GM19463 (cell line): ENCODE results near the gene SIPA1L3.

Source experiments
- ATAC-seq: cut with Tn5 transposase; IDR thresholded peaks from one replicate; pipeline ENCODE4 v1.9.1; 2021; ENCODE audit warnings: mild to moderate bottlenecking, moderate library complexity; ENCODE audit not compliant: unreplicated experiment

Gene SIPA1L3

DNA sequence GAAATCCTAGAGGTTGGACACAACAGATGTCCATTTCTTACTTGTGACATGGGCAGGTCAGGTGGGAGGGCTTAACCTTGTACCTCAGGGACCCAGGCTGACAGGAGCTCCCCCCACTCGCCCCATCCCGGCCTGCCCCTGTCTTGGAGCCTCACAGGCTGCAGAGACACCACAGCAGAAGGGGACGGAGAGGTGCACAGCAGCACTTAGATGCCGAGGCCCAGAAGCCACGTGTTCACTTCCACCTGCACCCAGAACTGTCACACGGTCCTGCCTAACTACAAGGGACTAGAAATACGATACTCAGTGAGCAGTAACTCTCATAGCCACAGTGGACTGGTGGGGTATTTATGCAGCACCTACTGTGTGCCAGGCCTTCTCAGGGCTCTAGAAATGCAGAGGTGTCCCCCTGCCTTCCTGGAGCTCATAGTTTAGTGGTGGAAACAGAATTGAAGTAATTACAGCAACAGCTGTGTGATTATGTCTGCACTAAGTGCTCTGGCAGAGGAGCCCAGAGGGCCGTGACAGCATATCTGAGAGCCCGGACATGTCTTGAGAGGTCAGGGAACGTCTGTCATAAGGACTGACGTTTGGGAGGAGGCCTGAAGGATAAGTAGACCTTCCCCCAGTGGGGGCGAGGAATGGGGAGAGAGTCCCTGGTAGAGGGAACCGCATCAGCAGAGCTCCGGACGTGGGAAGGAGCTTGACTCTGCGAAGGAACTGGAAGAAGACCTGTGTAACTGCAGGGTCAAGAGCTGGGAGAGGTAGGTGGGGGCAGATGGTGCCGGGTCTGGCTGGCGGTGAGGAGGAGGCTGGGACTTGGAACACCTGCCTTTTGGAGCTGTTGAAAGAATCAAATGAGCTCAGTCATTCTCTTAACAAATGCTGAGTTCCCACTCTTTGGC, 130.0 kb downstream of the SIPA1L3 start:
- ATAC-seq = no peak

DNA sequence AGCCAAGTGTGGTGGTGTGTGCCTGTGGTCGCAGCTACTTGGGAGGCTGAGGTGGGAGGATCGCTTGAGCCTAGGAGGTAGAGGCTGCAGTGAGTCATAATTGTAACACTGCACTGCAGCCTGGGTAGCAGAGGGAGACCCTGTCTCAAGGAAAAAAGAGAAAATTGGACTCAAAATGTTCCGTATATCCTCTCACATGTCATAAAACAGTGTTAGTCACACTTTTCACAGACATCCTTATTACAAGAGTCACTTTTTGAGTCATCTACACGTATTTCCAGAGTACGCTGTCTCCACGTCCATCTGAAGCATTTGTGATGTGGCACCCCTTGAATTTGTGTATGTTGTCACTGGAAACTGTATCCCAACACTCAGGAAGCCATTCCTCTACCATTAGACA, 133.0 kb downstream of the SIPA1L3 start:
- ATAC-seq = no peak

DNA sequence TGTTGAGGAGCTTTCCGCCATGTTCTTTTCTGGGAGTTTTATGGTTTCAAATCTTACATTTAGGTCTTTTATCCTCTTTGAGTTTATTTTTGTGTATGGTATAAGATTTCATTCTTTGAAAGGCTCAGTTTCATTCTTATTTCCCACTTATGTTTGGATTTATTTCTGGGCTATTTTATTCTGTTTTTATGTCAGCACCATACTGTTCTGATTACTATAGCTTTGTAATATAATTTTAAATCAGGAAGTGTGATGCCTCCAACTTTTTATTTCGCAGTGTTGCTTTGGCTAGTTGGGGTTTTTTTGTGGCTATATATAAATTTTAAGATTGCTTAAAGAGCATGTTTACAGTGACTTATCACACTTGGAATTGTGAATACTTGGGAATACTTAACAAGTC, 135.1 kb downstream of the SIPA1L3 start:
- no peak for ATAC-seq

- ATAC-seq = no peak
Observed at GRCh38 chr19:38043649-38044144, 136.7 kb downstream of the SIPA1L3 start.

GRCh38 chr19:38044267-38045111, 137.5 kb downstream of the SIPA1L3 start:
- no peak for ATAC-seq

DNA sequence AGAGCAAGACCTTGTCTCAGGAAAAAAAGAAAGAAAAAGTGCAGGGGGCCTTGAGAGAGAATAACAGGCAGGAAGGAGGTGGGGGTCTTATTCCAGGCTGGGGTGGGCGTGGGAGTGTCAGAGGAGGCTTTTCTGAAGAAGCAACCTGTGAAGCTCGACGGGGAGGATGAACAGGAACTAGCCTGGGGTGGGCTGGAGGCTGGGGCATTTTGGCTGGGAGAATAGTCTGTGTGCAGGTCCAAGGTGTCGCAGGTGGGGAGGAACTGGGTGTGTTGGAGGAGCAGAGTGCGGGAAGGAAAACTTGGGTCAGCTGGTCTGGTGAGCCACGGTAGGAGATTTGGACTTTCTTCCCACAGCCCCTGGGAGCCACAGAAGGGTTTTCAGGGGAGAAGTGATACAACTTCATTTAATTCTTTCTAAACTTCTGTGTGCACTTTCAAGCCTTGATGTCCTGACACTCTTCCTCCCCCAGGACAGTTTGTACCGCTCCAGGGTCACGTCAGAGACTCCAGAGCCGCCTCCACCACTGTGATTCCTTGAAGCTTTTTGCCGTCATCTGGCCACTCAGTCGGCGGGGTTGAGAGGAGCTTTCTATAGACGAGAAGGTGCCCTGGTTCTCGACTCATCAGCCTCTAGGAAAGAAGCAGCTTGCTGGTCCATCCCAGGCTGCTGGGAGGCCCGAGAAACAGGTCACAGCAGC, 138.7 kb downstream of the SIPA1L3 start:
- no peak for ATAC-seq

DNA sequence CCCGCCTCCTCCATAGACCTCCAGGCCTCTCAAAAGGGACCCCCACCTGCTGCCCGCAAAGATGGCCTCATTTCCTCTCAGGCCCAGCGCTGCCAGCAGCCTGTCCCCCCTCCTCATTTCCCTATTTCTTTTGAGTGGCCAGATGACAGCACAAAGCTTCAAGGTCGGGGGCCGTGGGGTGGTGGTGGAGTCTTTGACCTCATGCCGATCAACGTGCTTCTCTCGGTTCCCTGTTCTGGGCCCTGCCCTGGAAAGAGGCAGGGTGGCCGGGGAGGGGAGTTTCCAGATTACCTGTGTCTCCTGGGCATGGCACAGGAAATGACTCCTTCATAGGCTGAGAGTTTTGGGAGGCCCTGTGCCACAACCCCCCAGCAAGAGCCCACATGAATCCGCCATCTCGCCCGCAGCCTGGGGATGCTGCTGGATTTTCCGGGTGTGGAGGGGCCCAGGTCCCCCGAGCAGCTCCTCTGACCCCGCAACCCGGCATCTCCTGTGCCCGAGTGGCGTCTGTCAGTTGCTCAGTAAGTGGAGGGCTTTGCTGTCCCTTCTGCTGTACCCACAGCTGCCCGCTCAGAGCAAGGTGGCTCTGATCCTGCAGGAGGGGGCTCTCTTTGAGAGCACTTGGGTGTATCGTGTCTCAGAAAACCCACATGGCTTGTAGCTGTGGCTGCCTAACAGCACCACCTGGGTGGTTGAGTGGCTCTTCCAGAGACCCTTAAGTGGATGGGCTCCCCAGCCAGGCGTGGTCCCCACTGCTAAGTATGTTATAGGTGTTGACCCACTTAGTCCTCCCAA, 139.4 kb downstream of the SIPA1L3 start:
- ATAC-seq = peak; percentile 35

- ATAC-seq = no peak
Observed at GRCh38 chr19:38047049-38047438, 140.0 kb downstream of the SIPA1L3 start.

DNA sequence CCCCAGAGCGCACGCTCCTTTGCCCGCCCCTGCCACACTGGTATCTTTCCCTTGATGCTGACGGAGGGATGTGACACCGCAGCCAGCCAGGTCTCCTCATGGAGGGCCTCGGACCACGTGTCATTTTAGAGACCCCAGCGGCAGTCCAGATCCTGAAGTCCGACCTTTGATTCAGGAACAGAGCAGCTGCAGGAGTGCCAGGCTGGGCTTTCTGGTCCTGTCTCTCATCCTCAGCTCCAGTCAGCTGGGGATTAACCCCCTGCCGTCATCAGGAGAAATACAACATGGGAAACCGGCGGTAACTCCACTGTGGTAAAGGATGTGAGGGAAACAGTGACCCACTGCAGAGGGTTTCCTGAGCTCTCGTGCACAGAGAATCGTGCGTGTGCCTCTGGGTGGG, 140.6 kb downstream of the SIPA1L3 start:
- no peak for ATAC-seq

DNA sequence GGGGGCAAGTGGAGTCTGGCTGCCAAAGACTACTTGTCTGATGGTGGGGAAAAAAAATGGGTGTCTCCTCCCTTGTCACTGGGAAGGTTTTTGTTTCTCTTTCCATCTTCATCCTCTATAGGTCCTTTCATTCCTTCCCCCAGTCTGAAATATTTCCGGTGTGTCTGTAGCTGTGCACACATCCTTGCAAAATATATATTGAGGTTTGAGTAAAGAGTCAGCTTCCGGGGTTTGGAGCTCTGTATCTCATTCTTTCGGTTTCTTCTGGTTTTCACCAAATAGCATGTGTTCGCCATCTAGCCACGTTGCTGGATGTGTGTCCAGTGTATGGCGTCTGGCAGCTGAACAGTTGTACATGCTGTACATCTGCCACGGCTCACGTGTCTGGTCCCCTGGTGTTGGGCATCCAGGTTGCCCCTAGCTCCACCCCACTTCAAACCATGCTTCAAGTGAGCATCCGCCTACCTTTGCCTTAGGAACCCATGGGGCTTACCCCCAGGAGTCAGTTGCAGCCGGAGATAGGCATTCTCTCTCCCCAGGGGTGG, 142.2 kb downstream of the SIPA1L3 start:
- peak; percentile 37 for ATAC-seq

DNA sequence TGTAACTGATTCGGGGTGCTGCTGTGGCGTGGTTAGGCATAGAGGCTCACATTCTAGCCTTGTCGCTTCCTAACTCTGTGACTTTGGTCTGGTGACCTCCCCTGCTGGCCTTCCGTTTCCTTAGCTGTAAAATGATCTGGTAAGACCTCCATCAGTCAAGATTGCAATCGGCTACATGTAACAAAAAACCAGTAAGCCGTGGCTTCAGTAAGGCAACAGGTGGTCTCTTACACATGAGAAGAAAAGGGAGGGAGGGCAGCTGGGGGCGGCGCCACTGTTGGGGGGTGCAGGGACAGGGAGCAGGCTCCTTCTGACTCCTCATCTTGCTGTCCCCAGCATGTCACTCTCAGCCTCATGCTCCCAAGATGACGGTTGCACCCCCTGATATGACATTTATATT, 148.0 kb downstream of the SIPA1L3 start:
- ATAC-seq = no peak

DNA sequence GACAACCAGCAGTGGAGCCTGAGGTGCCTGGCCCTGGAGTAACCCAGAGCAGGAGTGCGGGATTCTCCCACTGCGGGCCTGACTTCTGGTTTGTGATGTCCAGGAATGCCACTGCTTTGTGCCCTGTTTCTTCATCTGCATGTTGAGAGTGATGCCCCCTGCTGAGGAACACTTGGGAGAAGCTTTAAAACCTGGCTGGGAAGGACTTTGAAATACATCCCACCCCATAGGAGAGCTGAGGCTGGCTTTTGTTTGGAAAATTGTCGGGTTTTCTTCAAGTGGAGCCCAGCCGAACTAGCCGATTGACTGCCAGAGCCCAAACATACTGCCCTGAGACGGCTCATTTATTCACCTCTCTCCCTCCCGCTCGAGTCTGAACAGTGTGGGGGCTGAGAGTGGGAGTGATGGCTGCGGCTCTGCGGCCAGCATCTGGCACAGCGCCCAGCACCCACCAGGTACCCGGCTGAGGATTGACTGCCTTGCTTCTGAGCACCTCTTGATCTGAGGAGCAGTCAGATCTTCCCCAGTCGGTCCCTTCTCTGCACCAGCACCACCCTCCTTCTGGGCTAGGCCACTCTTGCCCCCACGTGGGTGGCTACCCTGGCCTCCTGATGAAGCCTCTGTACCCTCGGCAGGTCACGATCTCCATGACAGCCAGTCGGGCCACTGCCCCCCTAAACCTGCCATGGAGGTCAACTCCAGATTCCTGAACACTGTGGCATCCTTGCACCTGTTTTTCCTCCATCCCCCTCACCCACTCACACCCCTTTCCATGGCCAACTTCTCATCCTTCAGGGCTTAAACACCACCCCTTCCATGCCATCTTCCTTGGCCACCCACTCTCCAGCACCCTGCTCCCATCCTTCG, 148.9 kb downstream of the SIPA1L3 start:
- ATAC-seq = no peak

- ATAC-seq = no peak
Observed at GRCh38 chr19:38056646-38057045, 149.6 kb downstream of the SIPA1L3 start.

- no peak for ATAC-seq
Observed at GRCh38 chr19:38057959-38058690, 151.1 kb downstream of the SIPA1L3 start.

- ATAC-seq = no peak
Observed at GRCh38 chr19:38059897-38060296, 152.9 kb downstream of the SIPA1L3 start.

DNA sequence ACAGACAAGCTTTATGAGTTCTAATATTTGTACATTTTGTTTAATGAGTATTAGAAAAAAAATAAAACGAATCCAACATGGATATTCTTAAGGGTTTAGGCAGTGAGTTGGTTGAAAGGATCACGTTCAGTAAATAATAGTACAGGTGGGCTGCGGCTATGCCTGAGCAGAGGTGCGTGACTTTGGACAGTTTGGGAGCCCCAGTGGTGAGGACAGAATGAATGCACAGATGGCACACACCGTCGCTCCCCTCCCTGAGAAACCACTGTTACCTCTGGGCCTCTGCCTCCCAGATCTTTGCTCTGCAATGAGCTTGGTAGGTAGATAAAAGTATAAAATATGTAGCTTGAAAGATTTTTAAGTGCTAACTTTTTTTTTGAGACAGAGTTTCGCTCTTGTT, 153.3 kb downstream of the SIPA1L3 start:
- ATAC-seq = no peak

GRCh38 chr19:38061294-38061693, 154.3 kb downstream of the SIPA1L3 start:
- no peak for ATAC-seq

- ATAC-seq = no peak
Observed at GRCh38 chr19:38062959-38063761, 156.2 kb downstream of the SIPA1L3 start.
